ENCODE results near the gene HS6ST1.
A peak's percentile ranks its signal among the peaks of the same experiment; 100 is the strongest.
"Not testable (repeated sequence)": the region's sequence is repeated elsewhere in the genome, so short reads cannot be mapped to it uniquely, and the experiment has no call there.

HS6ST1 gene

GRCh38 chr2:128263902-128264331, 54.8 kb downstream of the HS6ST1 start:
- DNase-seq: no peak

GRCh38 chr2:128262315-128263253, 56.1 kb downstream of the HS6ST1 start:
- DNase-seq: no peak

GRCh38 chr2:128261245-128262128, 57.2 kb downstream of the HS6ST1 start:
- no peak for DNase-seq

GRCh38 chr2:128260239-128261138, 58.2 kb downstream of the HS6ST1 start:
- DNase-seq: no peak

GRCh38 chr2:128259585-128259984, 59.1 kb downstream of the HS6ST1 start:
- DNase-seq: no peak

- DNase-seq: no peak
Observed at GRCh38 chr2:128258218-128258617, 60.5 kb downstream of the HS6ST1 start.

- no peak for DNase-seq
Observed at GRCh38 chr2:128252501-128252900, 66.2 kb downstream of the HS6ST1 start.

GRCh38 chr2:128252086-128252485, 66.6 kb downstream of the HS6ST1 start:
- not testable (repeated sequence) for DNase-seq

GRCh38 chr2:128250229-128251025, 68.2 kb downstream of the HS6ST1 start:
- DNase-seq: no peak

- DNase-seq: no peak
Observed at GRCh38 chr2:128249555-128249954, 69.1 kb downstream of the HS6ST1 start.

- DNase-seq: no peak
Observed at GRCh38 chr2:128245813-128246212, 72.9 kb downstream of the HS6ST1 start.

GRCh38 chr2:128241896-128242295, 76.8 kb downstream of the HS6ST1 start:
- no peak for DNase-seq

GRCh38 chr2:128237911-128238697, 80.6 kb downstream of the HS6ST1 start:
- DNase-seq: no peak

GRCh38 chr2:128237081-128237534, 81.6 kb downstream of the HS6ST1 start:
- DNase-seq: no peak

GRCh38 chr2:128236491-128237035, 82.1 kb downstream of the HS6ST1 start:
- DNase-seq: no peak

GRCh38 chr2:128235581-128235980, 83.1 kb downstream of the HS6ST1 start:
- DNase-seq: no peak

- DNase-seq: no peak
Observed at GRCh38 chr2:128234613-128235012, 84.1 kb downstream of the HS6ST1 start.

GRCh38 chr2:128233790-128234395, 84.8 kb downstream of the HS6ST1 start:
- no peak for DNase-seq

- peak; percentile 83 for DNase-seq
Observed at GRCh38 chr2:128232965-128233789, 85.5 kb downstream of the HS6ST1 start.
